ENCODE measurements around the gene ZNF397.

Gene ZNF397

DNA sequence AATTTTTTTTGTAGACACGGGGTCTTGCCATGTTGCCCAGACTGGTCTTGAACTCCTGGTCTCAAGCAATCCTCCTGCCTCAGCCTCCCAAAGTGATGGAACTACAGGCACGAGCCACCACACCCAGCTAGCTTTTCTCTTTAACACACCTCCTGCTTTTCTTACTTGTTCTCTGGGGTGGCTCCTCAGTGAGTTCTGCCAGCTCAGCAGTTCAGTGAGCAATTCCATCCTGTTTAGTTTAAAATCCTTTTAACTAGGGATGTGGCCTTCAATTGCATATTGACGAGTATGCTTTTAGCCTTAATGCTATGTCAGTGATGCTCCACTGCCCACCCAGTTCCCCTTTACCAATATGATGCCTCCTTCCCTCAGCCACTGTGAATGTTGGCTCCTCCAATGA is 16.1 kb downstream of the ZNF397 start:
- no peak for DNase-seq (ENCODE audit: low read depth)
- H3K4me3 ChIP-seq (ENCODE audit: low read depth, low read length) = no peak overlapping the region
- TF ChIP-seq, protein P1, sequence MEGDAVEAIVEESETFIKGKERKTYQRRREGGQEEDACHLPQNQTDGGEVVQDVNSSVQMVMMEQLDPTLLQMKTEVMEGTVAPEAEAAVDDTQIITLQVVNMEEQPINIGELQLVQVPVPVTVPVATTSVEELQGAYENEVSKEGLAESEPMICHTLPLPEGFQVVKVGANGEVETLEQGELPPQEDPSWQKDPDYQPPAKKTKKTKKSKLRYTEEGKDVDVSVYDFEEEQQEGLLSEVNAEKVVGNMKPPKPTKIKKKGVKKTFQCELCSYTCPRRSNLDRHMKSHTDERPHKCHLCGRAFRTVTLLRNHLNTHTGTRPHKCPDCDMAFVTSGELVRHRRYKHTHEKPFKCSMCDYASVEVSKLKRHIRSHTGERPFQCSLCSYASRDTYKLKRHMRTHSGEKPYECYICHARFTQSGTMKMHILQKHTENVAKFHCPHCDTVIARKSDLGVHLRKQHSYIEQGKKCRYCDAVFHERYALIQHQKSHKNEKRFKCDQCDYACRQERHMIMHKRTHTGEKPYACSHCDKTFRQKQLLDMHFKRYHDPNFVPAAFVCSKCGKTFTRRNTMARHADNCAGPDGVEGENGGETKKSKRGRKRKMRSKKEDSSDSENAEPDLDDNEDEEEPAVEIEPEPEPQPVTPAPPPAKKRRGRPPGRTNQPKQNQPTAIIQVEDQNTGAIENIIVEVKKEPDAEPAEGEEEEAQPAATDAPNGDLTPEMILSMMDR (IDR thresholded peaks at IDR 0.05; ENCODE audit: low read depth, low read length, missing control alignments) = no peak

DNA sequence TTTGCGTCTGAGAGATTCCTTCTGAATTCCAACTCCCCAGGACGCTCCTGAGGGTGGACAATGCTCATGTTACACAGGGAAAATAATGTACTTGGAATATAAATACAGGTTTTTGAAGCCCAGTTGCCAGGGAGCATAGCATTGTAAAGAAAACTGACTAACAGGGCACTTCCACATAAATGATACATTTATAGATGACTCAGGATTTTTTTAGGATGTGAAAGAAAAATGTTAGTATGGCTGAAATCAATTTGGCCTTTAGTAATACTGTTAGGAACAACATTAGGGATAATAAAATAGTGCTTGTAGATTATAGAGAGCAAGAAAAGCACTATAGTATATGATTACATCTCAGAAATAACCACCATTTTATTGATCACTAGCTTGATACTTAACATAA is 23.6 kb downstream of the ZNF397 start:
- DNase-seq (ENCODE audit: low read depth) = no peak
- no peak overlapping the region for H3K4me3 ChIP-seq (ENCODE audit: low read depth, low read length)
- TF ChIP-seq, protein P1 (IDR thresholded peaks at IDR 0.05; ENCODE audit: low read depth, low read length, missing control alignments) = no peak

DNA sequence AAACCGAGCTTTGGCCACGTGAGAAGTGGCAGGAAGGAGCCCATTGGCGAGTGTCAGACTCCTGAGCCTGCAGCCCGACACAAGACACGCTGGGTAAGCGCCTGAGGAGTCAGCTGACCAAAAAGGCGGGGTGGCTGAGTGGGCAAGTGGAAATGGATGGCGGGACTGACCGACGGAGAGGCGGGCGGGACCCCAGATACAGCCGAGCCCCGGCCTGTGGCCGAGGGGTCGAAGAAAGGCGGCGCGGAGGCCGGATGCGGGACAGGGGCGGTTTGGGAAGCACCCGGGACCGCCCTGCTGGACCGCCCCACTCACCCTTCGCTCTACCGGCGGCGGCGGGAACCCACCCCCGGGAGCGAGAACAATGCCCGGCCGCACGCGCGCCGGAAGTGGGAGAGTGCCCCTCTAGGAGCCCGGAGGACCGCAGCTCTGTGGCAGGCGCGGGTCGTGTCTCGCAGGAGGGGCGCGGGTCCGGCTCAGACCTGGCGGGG is 26.4 kb downstream of the ZNF397 start:
- H3K4me3 ChIP-seq (ENCODE audit: low read depth, low read length) = no peak overlapping the region
- TF ChIP-seq, protein P1 (IDR thresholded peaks at IDR 0.05; ENCODE audit: low read depth, low read length, missing control alignments) = no peak
- no peak for DNase-seq (ENCODE audit: low read depth)

DNA sequence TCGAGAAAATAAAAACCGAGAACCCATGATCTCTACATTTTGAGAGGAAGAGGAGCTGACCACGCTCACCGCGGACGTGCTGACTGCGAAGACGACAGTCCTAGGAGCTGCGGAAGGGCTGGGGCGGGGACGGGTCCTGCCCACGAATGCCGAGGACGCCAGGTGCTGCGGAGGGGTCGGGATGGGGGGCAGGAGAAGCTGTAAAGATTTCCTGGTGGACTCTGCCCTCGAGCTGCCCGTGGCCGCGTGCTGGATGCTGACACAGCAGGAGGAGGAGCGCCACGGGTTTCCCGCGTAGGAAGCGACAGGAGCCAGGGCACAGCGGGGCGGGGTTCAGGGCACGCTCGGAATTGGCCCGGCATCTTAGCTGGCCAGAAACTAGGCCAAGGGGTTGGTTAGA is 27.0 kb downstream of the ZNF397 start:
- DNase-seq (ENCODE audit: low read depth) = no peak
- H3K4me3 ChIP-seq (ENCODE audit: low read depth, low read length) = no peak overlapping the region
- TF ChIP-seq, protein P1 (IDR thresholded peaks at IDR 0.05; ENCODE audit: low read depth, low read length, missing control alignments) = no peak

DNA sequence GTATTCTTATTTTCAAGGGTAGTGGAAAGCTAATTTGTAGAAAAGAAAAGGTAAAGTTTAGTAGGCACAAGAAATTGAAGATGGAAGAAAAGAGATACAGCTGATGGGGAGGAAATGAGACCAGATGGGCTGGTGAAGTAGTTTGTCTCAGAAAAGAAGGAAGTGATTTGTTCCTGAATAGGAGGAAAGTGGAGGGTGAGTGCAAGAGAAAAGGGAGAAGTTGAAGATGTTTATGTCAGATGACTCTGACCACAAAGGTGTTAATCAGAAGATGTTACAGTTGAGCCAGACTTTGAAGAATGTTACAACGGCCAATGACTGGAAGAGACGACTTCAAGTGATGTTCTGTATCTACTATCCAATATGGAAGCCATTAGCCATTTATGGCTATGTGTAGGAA is 28.0 kb downstream of the ZNF397 start:
- H3K4me3 ChIP-seq (ENCODE audit: low read depth, low read length) = no peak overlapping the region
- TF ChIP-seq, protein P1 (IDR thresholded peaks at IDR 0.05; ENCODE audit: low read depth, low read length, missing control alignments) = no peak
- no peak for DNase-seq (ENCODE audit: low read depth)

DNA sequence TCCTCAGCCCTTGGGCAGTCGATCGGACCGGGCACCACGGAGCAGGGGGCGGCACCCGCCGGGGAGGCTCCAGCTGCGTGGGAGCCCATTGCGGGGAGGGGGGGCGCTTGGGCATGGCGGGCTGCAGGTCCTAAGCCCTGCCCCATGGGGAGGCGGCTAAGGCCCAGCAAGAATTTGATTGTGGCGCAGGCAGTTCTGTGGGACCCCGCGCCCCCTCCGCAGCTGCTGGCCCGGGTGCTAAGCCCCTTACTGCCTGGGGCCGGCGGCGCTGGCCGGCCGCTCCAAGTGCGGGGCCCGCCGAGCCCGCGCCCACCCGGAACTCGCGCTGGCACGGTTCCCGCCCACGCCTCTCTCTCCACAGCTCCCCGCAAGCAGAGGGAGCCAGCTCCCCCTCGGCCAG is 30.8 kb downstream of the ZNF397 start:
- no peak for DNase-seq (ENCODE audit: low read depth)
- TF ChIP-seq, protein P1 (IDR thresholded peaks at IDR 0.05; ENCODE audit: low read depth, low read length, missing control alignments) = no peak
- H3K4me3 ChIP-seq (ENCODE audit: low read depth, low read length) = no peak overlapping the region

DNA sequence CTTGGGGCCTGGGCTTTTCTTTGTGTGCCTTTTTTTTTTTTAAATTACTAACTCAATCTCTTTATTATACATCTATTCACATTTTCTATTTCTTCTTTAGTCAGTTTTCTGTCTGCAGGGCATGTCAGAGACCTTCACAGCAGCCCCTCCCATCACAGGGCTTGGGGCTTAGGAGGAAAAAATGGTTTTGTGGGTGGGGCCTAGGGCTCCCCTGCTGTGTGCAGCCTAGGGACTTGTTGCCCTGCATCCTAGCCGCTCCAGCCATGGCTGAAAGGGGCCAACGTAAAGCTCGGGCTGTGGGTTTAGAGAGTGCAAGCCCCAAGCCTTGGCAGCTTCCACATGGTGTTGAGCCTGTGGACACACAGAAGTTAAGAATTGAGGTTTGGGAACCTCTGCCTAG is 35.4 kb downstream of the ZNF397 start:
- DNase-seq (ENCODE audit: low read depth) = no peak
- TF ChIP-seq, protein P1 (IDR thresholded peaks at IDR 0.05; ENCODE audit: low read depth, low read length, missing control alignments) = no peak
- H3K4me3 ChIP-seq (ENCODE audit: low read depth, low read length) = no peak overlapping the region

All from GM12864 (cell line).